ENCODE results near the gene SEMA6C.

SEMA6C gene

DNA sequence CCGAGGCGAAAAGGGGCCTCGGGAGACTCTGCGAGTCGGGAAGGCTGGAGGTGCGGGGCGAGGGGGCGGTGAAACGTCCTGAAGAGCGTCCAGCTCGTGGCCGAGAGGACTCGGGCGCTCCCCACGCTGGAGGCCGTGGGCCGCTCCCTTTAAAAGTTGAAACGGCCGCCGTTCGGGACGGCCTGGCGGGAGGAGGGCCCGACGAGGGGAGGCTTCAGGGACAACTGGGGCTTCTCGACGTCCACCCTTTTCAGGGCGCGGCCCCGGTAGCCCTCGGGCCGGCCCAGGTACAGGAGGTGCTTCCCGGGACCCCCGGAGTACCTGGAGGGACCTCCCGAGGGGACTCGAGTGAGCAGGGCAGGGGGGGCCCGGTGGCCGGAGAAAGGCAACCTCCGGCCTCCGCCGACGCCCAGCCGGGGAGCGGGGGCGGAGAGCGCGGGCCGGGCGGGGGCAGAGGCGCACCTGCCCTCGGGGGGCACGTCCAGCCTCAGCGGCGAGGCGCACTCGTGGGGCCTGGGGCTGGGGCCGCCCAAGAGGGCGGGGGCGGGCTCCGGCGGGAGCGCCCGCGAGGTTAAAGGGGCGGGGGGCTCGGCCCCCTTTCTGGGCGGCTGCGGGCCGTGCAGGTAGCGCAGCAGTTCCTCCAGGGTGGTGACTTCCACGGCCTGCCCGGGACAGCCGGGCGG lies 14.0 kb downstream of the SEMA6C start:
- TF ChIP-seq, protein P1, sequence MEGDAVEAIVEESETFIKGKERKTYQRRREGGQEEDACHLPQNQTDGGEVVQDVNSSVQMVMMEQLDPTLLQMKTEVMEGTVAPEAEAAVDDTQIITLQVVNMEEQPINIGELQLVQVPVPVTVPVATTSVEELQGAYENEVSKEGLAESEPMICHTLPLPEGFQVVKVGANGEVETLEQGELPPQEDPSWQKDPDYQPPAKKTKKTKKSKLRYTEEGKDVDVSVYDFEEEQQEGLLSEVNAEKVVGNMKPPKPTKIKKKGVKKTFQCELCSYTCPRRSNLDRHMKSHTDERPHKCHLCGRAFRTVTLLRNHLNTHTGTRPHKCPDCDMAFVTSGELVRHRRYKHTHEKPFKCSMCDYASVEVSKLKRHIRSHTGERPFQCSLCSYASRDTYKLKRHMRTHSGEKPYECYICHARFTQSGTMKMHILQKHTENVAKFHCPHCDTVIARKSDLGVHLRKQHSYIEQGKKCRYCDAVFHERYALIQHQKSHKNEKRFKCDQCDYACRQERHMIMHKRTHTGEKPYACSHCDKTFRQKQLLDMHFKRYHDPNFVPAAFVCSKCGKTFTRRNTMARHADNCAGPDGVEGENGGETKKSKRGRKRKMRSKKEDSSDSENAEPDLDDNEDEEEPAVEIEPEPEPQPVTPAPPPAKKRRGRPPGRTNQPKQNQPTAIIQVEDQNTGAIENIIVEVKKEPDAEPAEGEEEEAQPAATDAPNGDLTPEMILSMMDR (IDR thresholded peaks at IDR 0.05) = no peak
- peak overlapping the region; percentile 40 to 54 for H3K4me3 ChIP-seq
- peak overlapping the region; percentile 57 to 64 for H3K27ac ChIP-seq
- peaks cover 0 to 35% (median 5%) of the 10 kb centered on the region in 3 donors for H3K36me3 ChIP-seq
- peaks cover 0 to 14% (median 4%) of the 10 kb centered on the region in 4 donors for H3K4me1 ChIP-seq
- intact Hi-C loops (cut with DNase I; ENCODE audit: low total_unique reads) = no loop called here
- peak in 1 of 2 donors; percentile 66 for DNase-seq
- H3K27me3 ChIP-seq = no peaks in the 10 kb centered on the region
- H3K9me3 ChIP-seq = no peaks in the 10 kb centered on the region

DNA sequence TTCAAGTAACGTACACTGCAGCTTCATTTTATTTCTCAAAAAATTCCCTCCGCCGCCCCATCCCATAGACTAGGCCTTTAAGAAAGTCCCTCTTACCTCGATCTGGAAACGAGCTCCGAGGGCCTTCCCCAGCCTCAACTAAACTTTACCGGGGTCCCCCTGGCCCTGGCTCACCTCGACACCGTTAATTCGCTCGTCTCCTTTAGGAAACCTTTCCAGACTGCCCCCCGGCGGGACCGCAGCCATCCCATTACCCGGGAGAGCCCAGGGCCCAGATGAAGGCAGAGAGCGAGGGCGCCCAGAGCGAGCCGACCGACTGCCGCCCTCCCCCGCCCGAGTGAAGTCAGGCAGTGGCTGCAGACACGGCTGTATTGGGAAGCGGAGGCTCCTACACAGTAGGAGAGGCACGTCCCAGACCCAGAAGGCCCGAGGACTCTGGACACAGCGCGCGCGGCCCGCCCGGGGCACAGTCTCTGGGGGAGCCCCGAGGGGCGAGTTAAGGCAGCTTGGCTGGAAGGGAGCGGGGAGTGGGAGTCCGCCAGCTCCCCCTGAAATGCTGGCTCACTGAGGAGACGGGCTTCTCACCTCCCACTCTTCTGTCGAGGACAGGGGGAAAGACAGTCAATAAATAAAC lies 14.6 kb downstream of the SEMA6C start:
- Histone ChIP-seq H3K4me1 (peaks cover 0 to 14% (median 4%) of the 10 kb centered on the region in 4 donors), H3K27me3 (no peaks in the 10 kb centered on the region), H3K36me3 (peaks cover 0 to 29% (median 5%) of the 10 kb centered on the region in 3 donors), H3K4me3 (peak overlapping the region; percentile 40 to 54), H3K27ac (peak overlapping the region; percentile 57 to 64), H3K9me3 (no peaks in the 10 kb centered on the region)
- intact Hi-C loops (cut with DNase I; ENCODE audit: low total_unique reads) = no loop called here
- TF ChIP-seq, protein P1 (IDR thresholded peaks at IDR 0.05) = no peak
- DNase-seq = peak in 1 of 2 donors; percentile 70

DNA sequence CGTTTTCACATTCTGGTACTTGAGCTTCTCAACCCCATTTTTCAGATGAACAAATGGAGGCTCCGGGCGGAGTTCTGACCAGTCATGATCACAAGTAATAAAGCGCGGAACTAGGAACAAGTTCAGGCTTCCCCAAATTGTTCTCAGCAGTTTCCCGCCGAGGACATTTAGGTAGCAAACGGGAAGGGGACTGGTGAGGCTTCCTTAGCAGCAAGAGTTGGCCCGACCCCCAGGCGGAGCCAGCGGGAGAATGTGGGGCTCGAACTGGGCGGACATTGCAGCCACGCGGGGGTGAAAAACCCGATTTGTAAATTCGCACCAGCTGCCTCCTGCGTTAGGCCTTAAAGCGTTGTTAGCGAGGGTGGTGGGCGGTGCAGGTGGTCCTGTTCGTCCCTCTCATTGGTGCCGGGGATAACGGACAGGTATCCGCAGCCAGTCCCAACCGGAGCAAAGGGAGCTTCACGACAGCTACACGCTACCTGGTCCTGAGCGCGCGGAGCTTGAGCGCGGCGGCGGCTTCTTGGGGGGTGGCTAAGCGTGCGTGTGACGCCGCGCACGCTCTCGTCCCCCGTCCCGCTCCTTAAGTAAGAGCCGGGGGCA lies 15.3 kb downstream of the SEMA6C start:
- Histone ChIP-seq H3K9me3 (no peaks in the 10 kb centered on the region), H3K4me1 (peaks cover 0 to 14% (median 4%) of the 10 kb centered on the region in 4 donors), H3K27ac (peak overlapping the region; percentile 57 to 64), H3K27me3 (no peaks in the 10 kb centered on the region), H3K4me3 (peak overlapping the region; percentile 40 to 54), H3K36me3 (peaks cover 0 to 22% (median 0%) of the 10 kb centered on the region in 3 donors)
- DNase-seq = peak; percentile 84 to 92
- TF ChIP-seq, protein P1 (IDR thresholded peaks at IDR 0.05) = peak in 1 of 2 experiments; percentile 4
- intact Hi-C loops (cut with DNase I; ENCODE audit: low total_unique reads) = no loop called here

- Histone ChIP-seq H3K4me3 (no peak overlapping the region), H3K27me3 (no peaks in the 10 kb centered on the region), H3K36me3 (peaks cover 0 to 6% (median 0%) of the 10 kb centered on the region in 3 donors), H3K9me3 (no peaks in the 10 kb centered on the region), H3K27ac (no peak overlapping the region), H3K4me1 (peaks cover 0 to 14% (median 4%) of the 10 kb centered on the region in 4 donors)
- peak in 1 of 2 donors; percentile 33 for DNase-seq
- TF ChIP-seq, protein P1 (IDR thresholded peaks at IDR 0.05) = no peak
- intact Hi-C loops (cut with DNase I; ENCODE audit: low total_unique reads) = no loop called here
Measured at GRCh38 chr1:151128800-151129199, 17.6 kb downstream of the SEMA6C start.

DNA sequence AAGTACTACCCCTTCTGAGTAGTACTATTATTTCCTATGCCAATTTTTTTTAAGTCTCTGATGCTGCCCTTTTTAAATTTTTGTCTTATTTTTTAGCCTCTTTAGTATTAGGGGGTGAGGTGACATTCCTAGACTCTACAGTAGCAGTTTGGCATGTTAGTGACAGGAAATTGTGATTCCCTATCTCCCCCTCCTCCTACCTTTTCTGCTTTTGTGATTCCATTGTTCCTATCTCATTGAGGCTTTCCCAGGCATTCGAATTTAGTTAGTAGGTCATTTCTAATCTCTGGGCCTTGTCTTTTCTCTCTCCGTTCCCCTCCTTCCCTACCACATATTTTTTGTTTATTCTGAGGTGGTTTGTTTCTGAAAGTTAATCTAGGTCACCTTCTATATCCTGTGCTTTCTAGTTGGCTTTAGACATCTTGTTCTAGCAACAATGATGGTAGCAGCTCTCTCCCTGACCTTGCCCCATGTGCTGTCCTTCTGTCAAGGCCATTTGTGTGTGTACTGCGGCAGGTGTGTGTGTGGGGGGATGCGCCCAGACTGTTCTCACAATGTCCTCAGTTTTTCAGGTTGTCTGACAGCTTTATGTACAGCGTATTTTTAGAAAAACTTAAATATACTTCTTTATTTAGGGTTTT lies 21.5 kb downstream of the SEMA6C start:
- H3K9me3 ChIP-seq = no peaks in the 10 kb centered on the region
- no peak overlapping the region for H3K4me3 ChIP-seq
- H3K4me1 ChIP-seq = no peaks in the 10 kb centered on the region
- intact Hi-C loops (cut with DNase I; ENCODE audit: low total_unique reads) = no loop called here
- DNase-seq = peak in 1 of 2 donors; percentile 7
- peaks cover 0 to 43% (median 5%) of the 10 kb centered on the region in 3 donors for H3K36me3 ChIP-seq
- no peak overlapping the region for H3K27ac ChIP-seq
- TF ChIP-seq, protein P1 (IDR thresholded peaks at IDR 0.05) = no peak
- H3K27me3 ChIP-seq = no peaks in the 10 kb centered on the region
